ENCODE results near the gene OXT.

GRCh38 chr20:3047486-3048419 lies 23.7 kb upstream of the OXT start:
- TF ChIP-seq CTCF (IDR thresholded peaks at IDR 0.05) (no peak), POLR2A (IDR thresholded peaks at IDR 0.05) (no peak), EP300 (IDR thresholded peaks at IDR 0.05) (no peak), POLR2AphosphoS5 (IDR thresholded peaks at IDR 0.05) (no peak)

All from gastroesophageal sphincter (tissue), 3 donors.